Measurements from ENCODE around the gene SLFNL1.

The SLFNL1 gene

DNA sequence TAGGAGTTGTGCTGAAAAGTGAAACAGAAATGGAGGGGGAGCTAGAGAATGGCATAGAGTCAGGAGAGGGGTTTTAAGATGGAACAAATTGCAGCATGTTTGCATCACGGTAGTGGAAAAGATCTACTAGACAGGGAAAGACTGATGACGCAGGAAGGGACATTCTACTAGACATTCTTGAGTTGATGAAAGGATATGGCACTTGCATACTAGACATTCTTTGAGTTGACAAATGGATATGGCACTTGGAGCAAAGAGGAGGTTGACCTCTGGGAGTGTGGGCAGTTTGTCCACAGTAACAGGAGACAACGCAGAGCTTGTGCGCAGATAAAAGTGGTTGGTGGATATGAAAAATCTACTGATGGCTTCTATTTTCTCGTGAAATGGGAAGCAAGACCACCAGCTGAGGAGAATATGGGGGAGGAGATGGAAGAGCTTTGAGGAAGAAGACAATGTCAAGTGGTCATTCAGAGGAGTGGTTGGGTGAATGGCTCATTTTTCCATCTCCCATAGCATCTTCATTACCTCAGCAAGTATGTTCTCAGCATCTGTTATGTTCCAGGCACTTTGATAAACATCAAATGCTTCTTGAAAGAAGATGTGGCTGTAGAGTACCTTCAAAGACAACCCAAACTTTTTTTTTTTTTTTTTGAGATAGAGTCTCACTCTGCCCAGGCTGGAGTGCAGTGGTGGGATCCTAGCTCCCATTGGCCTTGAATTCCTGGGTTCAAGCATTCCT lies 44.4 kb downstream of the SLFNL1 start:
- no peak for DNase-seq (ENCODE audit: low read depth)
- H3K4me3 ChIP-seq (ENCODE audit: control insufficient read depth, low read depth, low read length), result no peak overlapping the region
- TF ChIP-seq, protein P1, sequence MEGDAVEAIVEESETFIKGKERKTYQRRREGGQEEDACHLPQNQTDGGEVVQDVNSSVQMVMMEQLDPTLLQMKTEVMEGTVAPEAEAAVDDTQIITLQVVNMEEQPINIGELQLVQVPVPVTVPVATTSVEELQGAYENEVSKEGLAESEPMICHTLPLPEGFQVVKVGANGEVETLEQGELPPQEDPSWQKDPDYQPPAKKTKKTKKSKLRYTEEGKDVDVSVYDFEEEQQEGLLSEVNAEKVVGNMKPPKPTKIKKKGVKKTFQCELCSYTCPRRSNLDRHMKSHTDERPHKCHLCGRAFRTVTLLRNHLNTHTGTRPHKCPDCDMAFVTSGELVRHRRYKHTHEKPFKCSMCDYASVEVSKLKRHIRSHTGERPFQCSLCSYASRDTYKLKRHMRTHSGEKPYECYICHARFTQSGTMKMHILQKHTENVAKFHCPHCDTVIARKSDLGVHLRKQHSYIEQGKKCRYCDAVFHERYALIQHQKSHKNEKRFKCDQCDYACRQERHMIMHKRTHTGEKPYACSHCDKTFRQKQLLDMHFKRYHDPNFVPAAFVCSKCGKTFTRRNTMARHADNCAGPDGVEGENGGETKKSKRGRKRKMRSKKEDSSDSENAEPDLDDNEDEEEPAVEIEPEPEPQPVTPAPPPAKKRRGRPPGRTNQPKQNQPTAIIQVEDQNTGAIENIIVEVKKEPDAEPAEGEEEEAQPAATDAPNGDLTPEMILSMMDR (IDR thresholded peaks at IDR 0.05; ENCODE audit: control insufficient read depth, insufficient read depth, low read depth, low read length, missing control alignments), result no peak

DNA sequence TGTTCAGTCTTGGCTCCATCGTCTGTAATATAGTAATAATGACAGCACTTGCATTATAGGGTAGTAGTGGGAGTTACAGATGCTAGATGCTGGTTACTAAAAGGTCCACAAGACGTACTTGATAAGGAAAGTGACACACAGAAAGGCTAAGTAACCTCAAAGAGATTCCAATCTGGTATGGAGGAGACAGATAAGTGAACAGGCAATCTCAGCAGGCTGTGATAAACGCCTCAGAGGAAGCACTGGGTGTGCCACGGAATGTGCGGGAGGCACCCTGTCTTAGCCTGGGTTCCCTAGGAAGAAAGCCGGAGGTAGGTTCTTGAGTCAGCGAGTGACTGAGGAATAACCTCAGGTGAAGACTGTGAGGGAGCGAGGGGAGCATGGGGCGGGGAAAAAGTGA lies 46.6 kb downstream of the SLFNL1 start:
- no peak overlapping the region for H3K4me3 ChIP-seq (ENCODE audit: control insufficient read depth, low read depth, low read length)
- DNase-seq (ENCODE audit: low read depth), result no peak
- TF ChIP-seq, protein P1 (IDR thresholded peaks at IDR 0.05; ENCODE audit: control insufficient read depth, insufficient read depth, low read depth, low read length, missing control alignments), result no peak

DNA sequence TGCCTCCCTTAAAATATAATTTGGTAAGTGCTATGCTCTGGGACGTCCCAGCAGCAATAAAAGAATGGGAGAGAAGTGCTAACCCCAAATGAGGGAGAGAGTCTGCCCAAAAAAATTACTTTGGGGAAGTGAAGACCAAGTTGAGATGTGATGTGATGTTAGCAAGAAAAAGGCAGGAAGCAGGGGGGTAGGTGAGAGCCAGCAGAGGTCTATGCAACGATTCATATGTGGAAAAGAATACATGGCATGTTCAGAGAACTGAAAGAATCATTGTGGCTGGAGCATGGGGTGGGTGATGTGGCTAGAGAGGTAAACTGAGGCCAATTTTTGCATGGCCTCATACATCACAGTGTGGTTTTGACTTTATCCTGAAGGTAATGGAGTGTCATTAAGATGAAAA lies 47.6 kb downstream of the SLFNL1 start:
- H3K4me3 ChIP-seq (ENCODE audit: control insufficient read depth, low read depth, low read length), result no peak overlapping the region
- DNase-seq (ENCODE audit: low read depth), result no peak
- TF ChIP-seq, protein P1 (IDR thresholded peaks at IDR 0.05; ENCODE audit: control insufficient read depth, insufficient read depth, low read depth, low read length, missing control alignments), result no peak

DNA sequence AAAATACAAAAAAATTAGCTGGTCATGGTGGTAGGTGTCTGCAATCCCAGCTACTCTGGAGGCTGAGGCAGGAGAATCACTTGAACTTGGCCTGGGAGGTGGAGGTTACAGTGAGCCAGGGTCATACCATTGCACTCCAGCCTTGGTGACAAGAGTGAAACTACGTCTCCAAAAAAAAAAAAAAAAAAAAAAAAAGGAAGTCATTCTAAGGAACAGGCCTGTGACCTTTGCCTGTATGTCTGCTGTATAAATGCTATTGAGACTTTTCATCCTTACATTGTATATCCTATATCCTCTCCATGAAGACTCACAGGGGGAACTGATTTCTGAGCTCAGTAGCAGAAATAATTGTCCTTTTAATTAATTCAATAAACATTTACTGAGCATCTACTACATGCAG lies 49.6 kb downstream of the SLFNL1 start:
- DNase-seq (ENCODE audit: low read depth), result no peak
- no peak overlapping the region for H3K4me3 ChIP-seq (ENCODE audit: control insufficient read depth, low read depth, low read length)
- TF ChIP-seq, protein P1 (IDR thresholded peaks at IDR 0.05; ENCODE audit: control insufficient read depth, insufficient read depth, low read depth, low read length, missing control alignments), result no peak

DNA sequence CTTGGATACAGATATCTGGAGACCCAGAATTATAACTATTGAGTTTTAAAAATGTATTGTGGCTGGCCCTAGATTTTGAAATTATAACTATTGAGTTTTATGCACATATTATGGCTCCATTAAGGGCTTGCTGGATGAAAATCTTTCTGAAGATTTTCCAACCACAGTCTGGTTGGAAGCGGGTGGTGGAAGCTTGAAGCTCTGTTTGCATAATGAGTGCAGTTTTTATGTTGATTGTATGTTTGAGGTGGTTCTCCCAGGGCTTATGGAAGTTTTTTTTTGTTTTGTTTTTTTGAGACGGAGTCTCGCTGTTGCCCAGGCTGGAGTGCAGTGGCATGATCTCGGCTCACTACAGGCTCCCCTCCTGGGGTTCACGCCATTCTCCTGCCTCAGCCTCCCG lies 52.1 kb downstream of the SLFNL1 start:
- H3K4me3 ChIP-seq (ENCODE audit: control insufficient read depth, low read depth, low read length), result no peak overlapping the region
- no peak for DNase-seq (ENCODE audit: low read depth)
- TF ChIP-seq, protein P1 (IDR thresholded peaks at IDR 0.05; ENCODE audit: control insufficient read depth, insufficient read depth, low read depth, low read length, missing control alignments), result no peak

DNA sequence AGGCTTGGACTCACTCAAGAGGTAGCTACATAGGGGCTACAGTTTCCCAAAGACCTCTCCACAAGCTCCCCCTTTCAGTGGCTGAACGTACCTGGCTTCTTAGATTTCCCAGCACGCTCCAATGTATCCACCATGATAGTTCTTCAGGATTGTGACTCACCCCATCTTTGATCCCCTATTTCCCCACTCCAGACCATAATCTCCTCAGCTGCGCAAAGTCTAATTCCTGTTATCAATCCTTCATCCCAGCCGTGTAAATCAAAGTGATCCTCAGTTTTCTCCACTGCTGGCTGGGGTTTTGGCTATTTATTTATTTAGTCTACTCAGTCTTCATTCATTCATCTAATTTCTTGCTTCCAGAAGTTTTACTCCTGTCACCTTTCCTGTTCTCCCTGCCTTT lies 55.1 kb downstream of the SLFNL1 start:
- TF ChIP-seq, protein P1 (IDR thresholded peaks at IDR 0.05; ENCODE audit: control insufficient read depth, insufficient read depth, low read depth, low read length, missing control alignments), result no peak
- no peak for DNase-seq (ENCODE audit: low read depth)

More for the DNA sequence above, 55.1 kb downstream of the SLFNL1 start:
- H3K4me3 ChIP-seq (ENCODE audit: control insufficient read depth, low read depth, low read length), result no peak overlapping the region

All from AG09309 (cell line).